ENCODE measurements around the gene CAMSAP2.
A peak's percentile ranks its signal among the peaks of the same experiment; 100 is the strongest.

The CAMSAP2 gene, protein sequence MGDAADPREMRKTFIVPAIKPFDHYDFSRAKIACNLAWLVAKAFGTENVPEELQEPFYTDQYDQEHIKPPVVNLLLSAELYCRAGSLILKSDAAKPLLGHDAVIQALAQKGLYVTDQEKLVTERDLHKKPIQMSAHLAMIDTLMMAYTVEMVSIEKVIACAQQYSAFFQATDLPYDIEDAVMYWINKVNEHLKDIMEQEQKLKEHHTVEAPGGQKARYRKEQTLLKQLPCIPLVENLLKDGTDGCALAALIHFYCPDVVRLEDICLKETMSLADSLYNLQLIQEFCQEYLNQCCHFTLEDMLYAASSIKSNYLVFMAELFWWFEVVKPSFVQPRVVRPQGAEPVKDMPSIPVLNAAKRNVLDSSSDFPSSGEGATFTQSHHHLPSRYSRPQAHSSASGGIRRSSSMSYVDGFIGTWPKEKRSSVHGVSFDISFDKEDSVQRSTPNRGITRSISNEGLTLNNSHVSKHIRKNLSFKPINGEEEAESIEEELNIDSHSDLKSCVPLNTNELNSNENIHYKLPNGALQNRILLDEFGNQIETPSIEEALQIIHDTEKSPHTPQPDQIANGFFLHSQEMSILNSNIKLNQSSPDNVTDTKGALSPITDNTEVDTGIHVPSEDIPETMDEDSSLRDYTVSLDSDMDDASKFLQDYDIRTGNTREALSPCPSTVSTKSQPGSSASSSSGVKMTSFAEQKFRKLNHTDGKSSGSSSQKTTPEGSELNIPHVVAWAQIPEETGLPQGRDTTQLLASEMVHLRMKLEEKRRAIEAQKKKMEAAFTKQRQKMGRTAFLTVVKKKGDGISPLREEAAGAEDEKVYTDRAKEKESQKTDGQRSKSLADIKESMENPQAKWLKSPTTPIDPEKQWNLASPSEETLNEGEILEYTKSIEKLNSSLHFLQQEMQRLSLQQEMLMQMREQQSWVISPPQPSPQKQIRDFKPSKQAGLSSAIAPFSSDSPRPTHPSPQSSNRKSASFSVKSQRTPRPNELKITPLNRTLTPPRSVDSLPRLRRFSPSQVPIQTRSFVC (N-terminal part only)

DNA sequence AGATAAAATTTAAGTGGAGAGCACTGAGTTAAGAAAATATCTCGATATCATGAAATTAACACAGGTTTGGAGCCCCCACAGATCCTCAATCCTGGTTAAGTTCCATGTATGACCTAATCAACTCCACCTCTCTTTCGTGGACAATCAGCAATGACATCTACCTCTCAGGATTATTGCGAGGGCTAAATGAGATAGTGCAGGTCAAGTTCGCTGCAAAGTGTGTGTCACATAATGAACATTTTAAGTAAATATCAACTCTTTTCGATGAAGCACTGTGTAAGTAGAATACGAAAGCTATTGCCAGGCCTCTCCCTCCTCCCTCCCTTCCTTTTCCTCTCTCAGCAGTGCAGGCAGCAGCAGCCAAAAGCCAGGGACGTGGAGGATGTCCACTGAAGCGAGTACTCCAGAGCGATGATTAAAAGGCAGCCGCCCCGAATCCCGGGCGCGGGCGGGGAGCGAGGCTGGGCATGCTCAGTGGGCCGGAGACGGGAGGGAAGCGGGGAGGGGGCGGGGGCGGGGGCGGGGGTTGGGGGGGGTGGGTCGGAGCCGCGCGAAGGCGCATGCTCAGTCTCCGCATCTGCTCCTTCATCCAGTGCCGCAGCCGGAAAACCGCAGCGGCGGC lies at the start of gene CAMSAP2:
CAMSAP2 (plus strand) TSS at position 567 of the 622 bp plus-strand sequence. CDS start 935 bp downstream, outside the sequence.
- TF ChIP-seq, protein P1, sequence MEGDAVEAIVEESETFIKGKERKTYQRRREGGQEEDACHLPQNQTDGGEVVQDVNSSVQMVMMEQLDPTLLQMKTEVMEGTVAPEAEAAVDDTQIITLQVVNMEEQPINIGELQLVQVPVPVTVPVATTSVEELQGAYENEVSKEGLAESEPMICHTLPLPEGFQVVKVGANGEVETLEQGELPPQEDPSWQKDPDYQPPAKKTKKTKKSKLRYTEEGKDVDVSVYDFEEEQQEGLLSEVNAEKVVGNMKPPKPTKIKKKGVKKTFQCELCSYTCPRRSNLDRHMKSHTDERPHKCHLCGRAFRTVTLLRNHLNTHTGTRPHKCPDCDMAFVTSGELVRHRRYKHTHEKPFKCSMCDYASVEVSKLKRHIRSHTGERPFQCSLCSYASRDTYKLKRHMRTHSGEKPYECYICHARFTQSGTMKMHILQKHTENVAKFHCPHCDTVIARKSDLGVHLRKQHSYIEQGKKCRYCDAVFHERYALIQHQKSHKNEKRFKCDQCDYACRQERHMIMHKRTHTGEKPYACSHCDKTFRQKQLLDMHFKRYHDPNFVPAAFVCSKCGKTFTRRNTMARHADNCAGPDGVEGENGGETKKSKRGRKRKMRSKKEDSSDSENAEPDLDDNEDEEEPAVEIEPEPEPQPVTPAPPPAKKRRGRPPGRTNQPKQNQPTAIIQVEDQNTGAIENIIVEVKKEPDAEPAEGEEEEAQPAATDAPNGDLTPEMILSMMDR (conservative IDR thresholded peaks at IDR 0.05; ENCODE audit: low read depth, low read length): no peak
- H3K4me3 ChIP-seq (ENCODE audit: low read length): peak within 1 kb of the TSS; percentile 97
- DNase-seq (ENCODE audit: low read depth): peak; percentile 57

DNA sequence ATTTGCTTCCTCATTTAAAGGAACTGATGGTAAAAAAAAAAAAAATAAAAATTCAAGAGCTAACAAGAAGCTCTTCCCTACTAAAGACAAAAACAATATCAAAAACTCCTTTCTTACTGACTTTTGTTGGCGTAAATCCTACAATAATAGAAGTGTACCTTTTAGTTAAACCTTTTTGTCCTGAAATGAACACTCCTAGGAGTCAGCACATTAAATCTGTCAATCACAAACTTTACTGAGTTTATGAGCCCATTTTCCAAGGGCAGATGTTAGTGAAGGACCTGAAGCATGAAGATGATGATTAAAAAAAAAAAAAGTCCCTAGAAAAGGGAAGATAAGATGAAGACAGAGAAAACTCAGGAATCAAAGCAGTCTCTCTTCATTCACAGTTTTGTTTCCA lies 46.4 kb upstream of the CAMSAP2 start:
- no peak for DNase-seq (ENCODE audit: low read depth)
- H3K4me3 ChIP-seq (ENCODE audit: low read length): no peak overlapping the region
- TF ChIP-seq, protein P1 (conservative IDR thresholded peaks at IDR 0.05; ENCODE audit: low read depth, low read length): no peak

DNA sequence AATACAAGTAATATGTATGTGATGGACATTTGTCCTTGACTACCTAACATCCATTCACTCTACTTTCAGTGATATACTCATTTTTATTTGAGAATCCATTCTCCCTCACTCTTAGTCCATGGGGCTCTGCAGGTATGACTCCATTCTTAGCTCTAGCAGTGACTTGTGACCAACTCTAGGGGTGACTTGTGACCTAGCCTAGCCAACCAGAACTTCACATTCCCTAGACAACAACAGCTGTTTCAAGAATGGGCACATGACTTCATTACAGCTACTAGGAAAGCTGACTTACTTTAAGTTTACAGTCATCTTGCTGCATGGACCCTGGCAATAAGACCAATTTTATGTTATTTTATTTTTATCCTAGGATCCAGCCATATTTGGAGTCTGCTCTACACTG lies 45.4 kb upstream of the CAMSAP2 start:
- DNase-seq (ENCODE audit: low read depth): no peak
- no peak overlapping the region for H3K4me3 ChIP-seq (ENCODE audit: low read length)
- TF ChIP-seq, protein P1 (conservative IDR thresholded peaks at IDR 0.05; ENCODE audit: low read depth, low read length): no peak

DNA sequence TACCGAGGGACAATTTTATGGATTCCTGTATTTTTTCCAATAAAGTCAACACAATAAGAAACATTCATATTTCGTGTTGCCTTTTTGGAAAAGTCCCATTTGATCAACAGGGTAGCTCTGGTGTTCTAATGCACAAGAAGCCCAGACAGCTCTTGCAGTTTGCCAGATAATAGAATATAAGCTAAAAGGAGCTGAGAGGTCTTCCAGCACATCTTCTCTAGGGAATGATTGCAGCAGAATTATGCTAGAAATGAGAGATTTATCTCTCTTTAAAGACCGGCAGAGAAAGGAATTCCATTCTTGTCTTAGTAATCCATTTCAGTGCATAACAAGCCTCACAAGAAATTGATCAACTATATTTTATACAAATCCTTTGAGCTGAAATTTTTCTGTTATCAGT lies 44.0 kb upstream of the CAMSAP2 start:
- H3K4me3 ChIP-seq (ENCODE audit: low read length): no peak overlapping the region
- DNase-seq (ENCODE audit: low read depth): no peak
- TF ChIP-seq, protein P1 (conservative IDR thresholded peaks at IDR 0.05; ENCODE audit: low read depth, low read length): no peak

DNA sequence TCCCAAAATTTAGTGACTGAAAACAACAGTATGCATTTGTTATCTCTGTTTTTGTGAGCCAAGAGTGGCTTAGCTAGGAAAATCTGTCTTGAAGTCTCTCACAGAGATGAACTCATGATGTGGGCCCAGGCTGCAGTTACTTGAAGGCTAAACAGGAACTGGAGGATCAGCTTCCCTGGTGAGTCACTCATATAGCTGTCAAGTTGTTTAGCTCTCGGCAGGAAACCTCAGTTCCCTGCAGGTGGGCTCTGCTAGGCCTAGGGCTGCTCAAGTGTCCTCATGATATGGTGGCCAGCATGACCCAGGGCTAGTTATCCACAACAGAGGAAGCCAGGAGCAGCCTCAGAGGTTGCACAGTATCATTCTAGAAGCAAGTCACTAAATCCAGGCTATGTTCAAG lies 38.8 kb upstream of the CAMSAP2 start:
- no peak overlapping the region for H3K4me3 ChIP-seq (ENCODE audit: low read length)
- peak; percentile 44 for DNase-seq (ENCODE audit: low read depth)
- TF ChIP-seq, protein P1 (conservative IDR thresholded peaks at IDR 0.05; ENCODE audit: low read depth, low read length): no peak

DNA sequence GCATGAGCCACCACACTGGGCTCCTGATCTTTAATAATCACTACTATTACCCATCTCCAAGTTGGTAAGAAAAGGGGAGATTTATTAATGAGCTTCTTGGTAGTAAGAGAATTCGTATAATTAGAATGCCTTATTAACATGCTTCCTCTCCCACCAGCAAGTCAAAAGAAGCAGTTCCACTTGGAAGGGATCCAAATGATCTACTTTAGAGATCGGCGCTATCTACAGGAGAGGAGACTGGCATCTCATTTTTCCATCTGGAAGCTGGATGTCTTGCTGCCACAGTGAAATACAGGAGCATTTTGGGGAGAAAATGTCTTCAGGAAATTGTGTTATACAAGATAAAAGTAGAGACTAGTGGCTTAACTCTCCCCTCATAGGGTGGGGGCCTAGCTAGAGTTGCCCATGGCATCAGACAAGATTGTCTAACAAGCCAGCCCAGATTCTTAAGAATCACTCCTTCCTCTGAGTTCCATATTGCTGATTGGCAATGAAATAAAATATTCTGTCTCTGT lies 33.6 kb upstream of the CAMSAP2 start:
- TF ChIP-seq, protein P1 (conservative IDR thresholded peaks at IDR 0.05; ENCODE audit: low read depth, low read length): no peak
- H3K4me3 ChIP-seq (ENCODE audit: low read length): no peak overlapping the region
- DNase-seq (ENCODE audit: low read depth): no peak
